MCF 10A (cell line): Measurements from ENCODE around the gene BMERB1. TPM values are rescaled to one million over a fixed set of nuclear protein-coding genes. Genes with fewer than 3 reads are reported as not detected.
A peak's percentile ranks its signal among the peaks of the same experiment; 100 is the strongest.

Experiments used
- BruUV-seq: library from RNA; stranded (reverse); fragments of 400-500 nt; replicated peaks from 2 replicates; lab custom pipeline; 2021; lab: Mats Ljungman, UMichigan
- CTCF ChIA-PET: fragments of 300-600 bp; sonication (Branson Sonifier 250); formaldehyde crosslinking; extraction: SDS; loops from one replicate; lab custom pipeline; 2021; ENCODE audit warnings: antibody characterized with exemption, inconsistent platforms; lab: Yijun Ruan, JAX
- POLR2A ChIA-PET: fragments of 300-600, 350-650 bp; sonication (Branson Sonifier 250); formaldehyde crosslinking; extraction: SDS; loops from one replicate; lab custom pipeline; 2020; ENCODE audit warnings: antibody characterized with exemption, inconsistent platforms; lab: Yijun Ruan, JAX
- DNase-seq: peaks from one replicate; pipeline ENCODE4 v3.0.0-alpha.2; 2018; ENCODE audit not compliant: unreplicated experiment
- H3K27ac Mint-ChIP-seq: one replicate; pipeline ENCODE4 v1.8.0; 2022; ENCODE audit warnings: mild to moderate bottlenecking, low read depth, mixed read lengths; ENCODE audit not compliant: unreplicated experiment
- H3K27me3 Mint-ChIP-seq: one replicate; pipeline ENCODE4 v1.8.0; 2022; ENCODE audit warnings: mixed read lengths; ENCODE audit not compliant: insufficient read depth, unreplicated experiment
- H3K36me3 Mint-ChIP-seq: one replicate; pipeline ENCODE4 v1.8.0; 2022; ENCODE audit warnings: mild to moderate bottlenecking, moderate library complexity, mixed read lengths; ENCODE audit not compliant: insufficient read depth, unreplicated experiment
- H3K4me1 Mint-ChIP-seq: one replicate; pipeline ENCODE4 v1.8.0; 2022; ENCODE audit warnings: mixed read lengths; ENCODE audit not compliant: insufficient read depth, unreplicated experiment
- H3K4me3 Mint-ChIP-seq: one replicate; pipeline ENCODE4 v1.8.0; 2022; ENCODE audit warnings: mild to moderate bottlenecking, moderate library complexity, mixed read lengths; ENCODE audit not compliant: unreplicated experiment
- H3K9me3 Mint-ChIP-seq: one replicate; pipeline ENCODE4 v1.8.0; 2022; ENCODE audit warnings: mixed read lengths; ENCODE audit not compliant: unreplicated experiment
- CTCF ChIP-seq: fragments of 200-600 bp; IDR thresholded peaks from one replicate; pipeline ENCODE4 v1.8.0; 2022; ENCODE audit warnings: antibody characterized with exemption, mild to moderate bottlenecking; ENCODE audit not compliant: unreplicated experiment
- intact Hi-C: fragments of 100-400 bp; cut with micrococcal nuclease; formaldehyde crosslinking; loops from 2 replicates; pipeline ENCODE4 v1.14.1; 2022
- total RNA-seq: library from RNA; stranded (reverse); gene quantifications from 2 replicates; pipeline ENCODE4 v1.2.3, GENCODE V29; 2022

Gene BMERB1
- total RNA-seq, 1 experiment from 2014 or later: 3.3 TPM

DNA sequence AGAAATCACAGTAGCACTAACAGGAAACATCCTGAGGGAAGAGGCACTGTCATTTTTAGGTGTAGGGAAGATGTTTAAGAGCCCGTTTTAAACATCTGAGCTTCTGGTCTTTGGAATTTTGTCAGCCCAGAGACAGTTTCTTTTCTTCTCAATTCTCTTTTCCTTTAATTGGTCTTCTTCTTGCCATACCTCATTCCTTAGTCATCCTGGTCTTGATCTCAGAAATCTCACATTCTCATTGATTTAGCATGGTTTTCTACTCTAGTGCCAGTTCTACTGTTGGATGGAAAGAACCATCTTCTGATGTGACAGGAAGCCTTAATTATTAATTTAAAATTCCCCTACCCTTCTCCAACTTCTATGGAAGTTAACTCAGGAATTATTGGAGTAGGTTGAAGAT, 25.4 kb downstream of the BMERB1 start:
- Mint-ChIP-seq H3K27ac (no peak overlapping the region), H3K4me3 (no peak overlapping the region), H3K27me3 (peaks cover 21% of the 10 kb centered on the region), H3K4me1 (no peaks in the 10 kb centered on the region), H3K9me3 (no peaks in the 10 kb centered on the region), H3K36me3 (no peaks in the 10 kb centered on the region)
- ChIA-PET CTCF (interaction anchor here (0.6 kb wide), 1 partner anchor 1166 kb away, joined by 4 read pairs; no protein-coding TSS in a partner anchor), POLR2A (no interaction called here)
- no peak for DNase-seq
- no TSS peak for BruUV-seq
- intact Hi-C loops: no loop called here
- no peak for TF ChIP-seq CTCF

- intact Hi-C loops: no loop called here
- Mint-ChIP-seq H3K9me3 (no peaks in the 10 kb centered on the region), H3K36me3 (no peaks in the 10 kb centered on the region), H3K27me3 (peaks cover 21% of the 10 kb centered on the region), H3K4me3 (no peak overlapping the region), H3K4me1 (no peaks in the 10 kb centered on the region), H3K27ac (no peak overlapping the region)
- ChIA-PET CTCF (interaction anchor here (0.7 kb wide), 1 partner anchor 18 kb away, joined by 3 read pairs; no protein-coding TSS in a partner anchor), POLR2A (no interaction called here)
- TF ChIP-seq CTCF: no peak
- DNase-seq: no peak
- no TSS peak for BruUV-seq
These were observed 26.2 kb downstream of the BMERB1 start for GRCh38 chr16:15460601-15461000.

DNA sequence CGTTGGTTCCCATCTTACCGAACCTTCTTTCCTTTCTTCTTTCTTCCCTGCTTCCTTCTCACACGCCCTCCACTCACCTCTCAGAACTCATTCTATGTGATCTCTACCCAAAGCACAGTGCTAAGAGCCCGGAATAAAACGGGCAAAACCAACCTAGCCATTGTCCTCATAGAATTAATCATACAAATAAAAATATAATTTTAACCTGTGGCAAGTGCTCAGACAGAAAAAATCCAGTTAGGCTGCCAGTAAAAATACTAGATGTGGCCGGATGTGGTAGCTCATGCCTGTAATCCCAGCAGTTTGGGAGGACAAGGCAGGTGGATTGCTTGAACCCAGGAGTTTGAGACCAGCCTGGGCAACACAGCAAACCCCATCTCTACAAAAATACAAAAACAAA, 27.0 kb downstream of the BMERB1 start:
- Mint-ChIP-seq H3K27ac (no peak overlapping the region), H3K4me1 (no peaks in the 10 kb centered on the region), H3K9me3 (no peaks in the 10 kb centered on the region), H3K4me3 (no peak overlapping the region), H3K36me3 (no peaks in the 10 kb centered on the region), H3K27me3 (peaks cover 21% of the 10 kb centered on the region)
- ChIA-PET CTCF (interaction anchor here (0.7 to 0.8 kb wide), 2 partner anchors 17 to 238 kb away, joined by 3 to 6 read pairs; no protein-coding TSS in a partner anchor), POLR2A (no interaction called here)
- no peak for TF ChIP-seq CTCF
- DNase-seq: peak; percentile 20
- intact Hi-C loops: no loop called here
- no TSS peak for BruUV-seq

DNA sequence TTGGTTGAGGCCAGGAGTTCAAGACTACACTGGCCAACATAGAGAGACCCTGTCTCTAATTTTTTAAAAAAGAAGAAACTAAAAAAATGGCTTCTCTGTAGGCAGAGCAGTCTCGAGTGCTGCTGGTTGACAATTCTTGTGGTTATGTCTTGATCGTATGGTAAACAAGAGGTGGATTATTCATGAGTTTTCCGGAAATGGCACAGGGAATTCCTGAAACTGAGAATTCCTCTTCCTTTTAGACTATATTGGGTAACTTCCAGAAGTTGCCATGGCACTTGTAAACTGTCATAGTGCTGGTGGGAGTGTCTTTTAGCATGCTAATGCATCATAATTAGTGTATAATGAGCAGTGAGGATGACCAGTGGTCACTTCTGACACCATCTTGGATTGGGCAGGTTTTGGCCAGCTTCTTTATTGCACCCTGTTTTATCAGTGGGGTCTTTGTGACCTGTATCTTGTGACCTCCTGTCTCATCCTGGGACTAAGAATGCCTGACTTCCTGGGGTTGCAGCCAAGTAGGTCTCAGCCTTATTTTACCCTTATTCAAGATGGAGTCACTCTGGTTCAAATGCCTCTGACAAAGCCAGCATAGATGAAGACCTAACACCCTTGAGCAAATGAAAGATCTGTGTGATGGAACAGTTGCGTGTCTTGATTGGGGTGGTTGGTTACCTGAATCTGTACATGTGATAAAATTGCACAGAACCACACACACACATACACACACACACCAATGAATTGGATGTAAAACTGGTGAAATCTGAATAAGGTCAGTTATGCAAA, 30.2 kb downstream of the BMERB1 start:
- Mint-ChIP-seq H3K4me3 (no peak overlapping the region), H3K27me3 (peaks cover 10% of the 10 kb centered on the region), H3K36me3 (no peaks in the 10 kb centered on the region), H3K4me1 (no peaks in the 10 kb centered on the region), H3K9me3 (no peaks in the 10 kb centered on the region), H3K27ac (no peak overlapping the region)
- TF ChIP-seq CTCF: no peak
- intact Hi-C loops: no loop called here
- POLR2A ChIA-PET: no interaction called here
- BruUV-seq: no TSS peak
- DNase-seq: no peak
- CTCF ChIA-PET: interaction anchor here (1.3 to 1.9 kb wide), 2 partner anchors 7 to 15 kb away, joined by 3 to 8 read pairs; no protein-coding TSS in a partner anchor
